Stimulated activated CD8-positive, alpha-beta memory T cell treated with anti-CD3 and anti-CD28 coated beads, Interleukin-15, amount 100 ng/mL, for 48 hours (primary cell): ENCODE results near the gene CD300H.

Source experiments
- DNase-seq, 2 donors: peaks; one replicate each; pipeline ENCODE4 v3.0.0-alpha.2; 2020; ENCODE audit warnings: low read depth in 2 of 2

The CD300H gene

DNA sequence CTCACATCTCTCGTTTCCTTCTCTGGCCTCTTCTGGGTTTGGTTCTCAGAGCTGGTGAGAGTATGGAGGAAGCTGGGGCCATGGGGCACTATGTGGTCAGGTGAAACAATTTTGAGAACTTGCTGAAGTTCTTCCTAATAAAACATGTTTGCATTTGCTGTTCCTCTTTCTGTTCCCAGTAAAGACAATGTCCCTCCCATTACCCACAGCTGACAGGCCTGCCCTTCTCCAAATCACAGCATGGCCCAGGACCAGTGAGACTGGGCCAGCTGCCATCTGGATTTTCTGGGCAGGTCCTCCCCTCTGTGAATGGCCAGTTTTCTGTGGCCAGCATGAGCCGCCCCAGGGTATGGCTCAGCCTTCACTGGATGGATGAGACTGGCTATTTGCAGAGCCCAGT is at the start of gene CD300H:
Gene CD300H (minus strand): TSS at position 113 of the 400 bp plus-strand sequence.
- no peak for DNase-seq

DNA sequence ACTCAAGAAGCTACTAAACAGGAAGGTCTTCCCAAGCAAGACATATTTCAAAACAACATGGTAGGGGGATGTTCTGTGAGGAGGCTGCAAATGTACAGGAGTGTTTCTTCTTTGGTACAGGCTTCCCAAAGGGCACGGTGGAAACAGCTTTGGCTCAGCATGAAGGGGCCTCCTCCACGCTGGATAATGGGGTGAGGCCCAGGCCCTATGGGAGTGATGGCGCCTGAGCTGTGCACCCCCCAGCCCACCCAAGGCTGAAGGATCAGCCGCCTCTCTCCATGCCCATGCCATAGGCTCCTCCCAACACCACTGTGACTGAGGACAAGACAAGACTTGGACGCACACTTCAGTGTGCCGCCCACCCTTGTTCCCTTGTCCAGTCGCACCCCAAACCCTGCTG is 49.4 kb upstream of the CD300H start:
- DNase-seq, result no peak

DNA sequence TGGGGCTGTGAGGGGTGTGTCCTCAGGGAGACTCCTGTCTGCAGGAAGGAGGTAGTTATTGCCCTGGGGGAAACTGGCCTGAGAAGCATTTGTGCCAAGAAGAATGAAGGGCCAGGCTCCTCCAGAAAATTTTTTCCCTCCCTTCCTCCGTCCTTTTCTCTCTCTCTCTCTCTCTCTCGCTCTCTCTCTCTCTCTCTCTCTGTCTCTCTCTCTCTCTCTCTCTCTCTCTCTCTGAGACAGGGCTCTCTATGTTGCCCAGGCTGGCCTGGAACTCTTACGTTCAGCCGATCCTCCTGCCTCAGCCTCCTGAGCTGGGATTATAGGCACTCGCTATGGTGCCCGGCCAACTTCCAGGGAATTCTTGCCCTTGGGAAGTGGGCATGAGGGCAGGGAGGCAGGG is 44.7 kb upstream of the CD300H start:
- no peak for DNase-seq

GRCh38 chr17:74610108-74610507 is 42.8 kb upstream of the CD300H start:
- no peak for DNase-seq

DNA sequence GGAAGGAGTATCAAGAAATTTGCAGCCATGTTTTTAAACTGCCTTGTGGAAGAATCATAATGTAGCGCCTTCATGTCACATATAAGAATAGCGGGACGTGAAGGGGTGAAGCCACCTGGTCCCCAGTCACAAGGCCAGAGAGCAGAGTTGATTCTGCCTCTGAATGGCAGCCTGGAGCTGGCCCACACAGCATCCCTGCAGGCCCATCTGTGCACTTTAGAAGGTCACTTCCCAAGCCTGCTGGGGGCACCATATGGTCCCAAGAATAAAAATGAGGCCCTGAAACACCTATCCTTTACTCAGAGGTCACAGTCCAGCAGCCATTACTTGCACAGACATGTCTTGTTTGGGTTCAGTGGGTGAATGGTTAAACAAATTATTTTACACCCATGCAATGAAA is 41.2 kb upstream of the CD300H start:
- DNase-seq, result no peak

DNA sequence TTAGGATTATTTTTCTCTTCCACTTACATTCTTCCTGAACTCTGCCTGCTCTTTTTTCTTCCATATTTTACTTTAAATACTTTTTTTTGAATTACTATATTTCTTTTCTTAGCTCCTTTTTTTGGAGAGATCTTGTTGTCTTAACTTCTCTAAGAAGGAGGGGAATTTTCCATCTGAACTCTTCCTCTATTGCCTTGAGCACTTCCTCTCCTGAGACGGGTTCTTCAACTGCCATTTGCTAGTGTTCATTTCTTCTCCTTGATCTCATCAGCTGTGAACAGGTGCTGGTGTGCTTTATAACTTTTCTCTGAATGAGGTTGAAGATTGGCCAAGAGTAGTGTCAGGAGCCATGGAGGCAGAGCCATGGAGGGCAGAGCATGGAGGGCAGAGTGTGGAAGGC is 39.9 kb upstream of the CD300H start:
- DNase-seq, result no peak

- DNase-seq, result no peak
Measured at GRCh38 chr17:74606050-74606449, 38.7 kb upstream of the CD300H start.

GRCh38 chr17:74605361-74605760 is 38.1 kb upstream of the CD300H start:
- no peak for DNase-seq

GRCh38 chr17:74604761-74605160 is 37.5 kb upstream of the CD300H start:
- DNase-seq, result no peak

DNA sequence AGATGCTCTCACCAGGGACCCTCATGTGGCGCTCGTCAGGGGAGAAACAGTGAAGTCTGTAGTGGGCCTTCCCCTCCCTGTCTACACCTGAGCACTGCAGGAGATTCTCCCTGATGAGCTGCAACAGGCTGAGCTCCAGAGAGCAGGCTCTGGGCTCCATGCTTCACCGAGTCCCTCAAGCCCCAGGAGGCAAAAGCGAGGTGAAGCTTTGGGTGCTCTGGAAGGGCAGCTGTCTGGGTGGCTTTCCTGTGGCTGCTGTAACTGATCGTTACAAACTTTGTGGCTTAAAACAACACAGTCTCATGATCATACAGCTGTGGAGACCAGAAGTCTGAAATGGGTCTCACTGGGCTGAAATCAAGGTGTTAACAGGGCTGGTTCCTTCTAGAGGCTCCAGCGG is 36.9 kb upstream of the CD300H start:
- no peak for DNase-seq

- no peak for DNase-seq
Measured at GRCh38 chr17:74603746-74604145, 36.4 kb upstream of the CD300H start.

DNA sequence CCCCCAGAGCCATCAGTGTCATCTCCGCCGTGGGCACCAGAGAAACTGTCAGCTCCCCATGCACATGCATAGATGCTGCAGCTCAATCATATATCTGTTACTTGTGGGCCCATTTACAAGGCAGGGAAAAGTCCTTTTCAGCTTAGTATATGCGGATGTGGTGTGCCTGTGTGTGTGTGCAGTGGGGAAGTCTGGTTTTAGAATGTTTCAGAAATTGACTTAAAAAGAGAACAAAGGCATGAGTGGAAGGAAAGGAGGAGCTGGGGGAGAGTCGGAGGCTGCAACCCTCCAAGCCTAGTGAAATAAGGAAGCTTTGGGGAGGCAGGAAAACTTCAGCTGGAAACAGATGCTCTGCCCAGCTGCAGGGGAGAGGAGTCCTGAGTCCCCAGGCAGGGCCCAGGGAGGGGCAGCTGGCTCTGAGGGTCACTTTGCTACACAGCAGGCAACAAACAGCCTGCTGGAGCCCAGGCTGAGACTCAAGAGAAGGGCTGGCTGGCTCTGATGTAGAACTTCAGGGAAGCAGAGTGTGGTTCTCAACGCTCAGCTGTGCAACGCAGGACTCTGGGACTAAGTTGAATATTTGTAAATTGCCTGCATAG is 35.8 kb upstream of the CD300H start:
- no peak for DNase-seq

- no peak for DNase-seq
Measured at GRCh38 chr17:74601944-74602572, 34.7 kb upstream of the CD300H start.

- no peak for DNase-seq
Measured at GRCh38 chr17:74599448-74599939, 32.2 kb upstream of the CD300H start.

GRCh38 chr17:74599023-74599399 is 31.7 kb upstream of the CD300H start:
- no peak for DNase-seq

GRCh38 chr17:74598346-74599022 is 31.2 kb upstream of the CD300H start:
- DNase-seq, result no peak

GRCh38 chr17:74597069-74597790 is 29.9 kb upstream of the CD300H start:
- no peak for DNase-seq

- no peak for DNase-seq
Measured at GRCh38 chr17:74595037-74595750, 27.9 kb upstream of the CD300H start.

DNA sequence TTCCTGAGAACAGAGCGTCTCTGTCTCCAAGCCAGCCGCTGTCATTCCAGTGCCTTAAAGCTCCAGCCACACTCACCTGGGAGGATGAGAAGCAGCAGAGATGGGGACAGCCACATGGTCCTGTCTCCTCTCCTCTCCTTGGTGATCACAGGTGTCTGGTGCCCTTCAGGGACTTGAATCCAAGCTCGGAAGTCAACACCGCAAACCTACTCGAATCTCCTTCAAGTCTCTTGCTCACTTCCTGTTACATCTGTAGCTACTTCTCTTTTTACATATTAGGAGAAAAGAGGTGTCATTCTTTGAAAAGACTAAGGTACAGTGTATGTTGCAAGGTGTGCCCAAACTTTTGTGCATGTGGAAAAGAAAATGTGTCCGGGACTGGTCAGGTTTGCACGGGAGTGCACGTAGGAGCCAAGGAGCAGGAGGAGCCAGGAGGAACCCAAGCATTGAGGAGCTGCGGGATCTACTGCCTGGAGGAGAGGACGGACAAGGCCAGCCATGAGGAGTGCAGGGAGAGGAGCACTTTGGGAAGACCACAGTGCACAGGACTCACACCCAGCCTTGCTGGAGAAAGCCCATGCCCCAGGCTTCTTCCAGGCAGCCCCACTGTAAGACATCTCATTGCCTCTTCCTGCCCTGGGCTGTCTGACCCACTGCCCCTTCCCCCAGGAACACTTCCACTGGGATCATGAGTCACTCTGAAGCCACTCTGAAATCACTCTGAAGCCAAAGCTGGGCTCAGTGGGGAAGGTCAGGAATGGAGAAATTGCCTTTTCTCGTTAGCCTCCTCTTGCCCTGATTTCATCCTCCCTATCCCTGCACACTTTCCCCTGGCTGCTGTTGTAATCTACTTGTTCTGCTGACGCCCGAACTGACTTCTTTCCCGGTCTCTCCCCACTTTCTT is 25.0 kb upstream of the CD300H start, which contains the start of gene CD300LD:
Gene CD300LD (minus strand): TSS at position 197 of the 904 bp plus-strand sequence. CDS start 81 bp downstream, at position 116.
- DNase-seq, result no peak

GRCh38 chr17:74591503-74591902 is 24.2 kb upstream of the CD300H start:
- no peak for DNase-seq

- DNase-seq, result no peak
Measured at GRCh38 chr17:74585711-74586110, 18.4 kb upstream of the CD300H start.
